ENCODE data around the gene IGFBP4. TPM values are rescaled to one million over a fixed set of nuclear protein-coding genes. Genes with fewer than 3 reads are reported as not detected.
A peak's percentile ranks its signal among the peaks of the same experiment; 100 is the strongest.

The IGFBP4 gene
- total and polyA plus RNA-seq, 2 of the 13 experiments (the other 11 are each of a cell fraction or from before 2014, with no cell fraction given) = 4.1 to 49.0 TPM

DNA sequence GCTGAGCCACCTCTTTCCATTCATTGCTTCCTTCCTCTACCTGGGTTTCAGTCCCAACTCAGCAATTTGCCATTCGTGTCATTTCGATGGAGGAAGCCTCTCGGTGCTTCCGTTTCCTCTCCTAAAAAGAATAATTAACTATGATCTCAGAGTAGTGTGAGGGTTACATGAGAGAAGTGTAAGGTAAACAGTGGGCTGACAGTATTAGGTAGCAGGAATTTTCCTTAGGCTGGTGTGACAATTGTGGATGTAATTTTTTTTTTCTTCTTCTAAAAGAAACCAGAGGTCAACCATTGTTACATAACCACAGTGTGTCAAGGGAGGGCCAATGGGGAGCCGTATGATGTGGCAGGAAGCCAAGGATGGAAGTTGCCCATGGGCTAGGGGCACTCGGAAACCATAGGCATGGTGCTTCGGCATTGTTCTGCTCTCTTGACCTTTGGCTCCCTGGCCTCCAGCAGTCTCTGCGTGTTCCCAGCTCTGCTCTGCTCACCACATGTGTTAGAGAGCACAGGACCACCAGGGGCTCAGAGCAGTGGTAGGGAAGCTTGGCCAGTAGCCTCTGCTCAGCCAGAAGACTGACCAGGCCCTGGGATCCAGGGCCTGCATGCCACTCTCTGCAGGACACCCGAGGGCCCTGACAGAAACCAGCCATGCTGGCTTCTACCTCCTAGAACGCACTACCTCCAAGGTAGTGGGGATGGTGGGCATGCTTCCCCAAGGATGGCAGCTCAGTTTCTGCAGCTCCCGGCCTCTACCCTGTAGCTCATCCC lies 23.5 kb upstream of the IGFBP4 start (continued):
- TF ChIP-seq IKZF4 (CRISPR knock-in tag; IDR thresholded peaks at IDR 0.05; ENCODE audit: borderline replicate concordance, low read depth, not compliant biosample characterization) (peak; percentile 56), ZNF83 (CRISPR knock-in tag; IDR thresholded peaks at IDR 0.05; ENCODE audit: borderline replicate concordance) (0 out of 2 replicates have a peak, but pooled peaks have one; percentile 36), ZNF34 (CRISPR knock-in tag; IDR thresholded peaks at IDR 0.05; ENCODE audit: borderline replicate concordance) (no peak), SMAD1 (CRISPR knock-in tag; IDR thresholded peaks at IDR 0.05; ENCODE audit: borderline replicate concordance, low read depth) (no peak), TP53 (CRISPR knock-in tag; conservative IDR thresholded peaks at IDR 0.05) (no peak), GTF3A (CRISPR knock-in tag; conservative IDR thresholded peaks at IDR 0.05) (no peak), ZNF781 (CRISPR knock-in tag; IDR thresholded peaks at IDR 0.05; ENCODE audit: borderline replicate concordance, not compliant biosample characterization) (no peak), PHF5A (CRISPR knock-in tag; IDR thresholded peaks at IDR 0.05; ENCODE audit: low read depth, unreplicated experiment) (peak; percentile 69), ZNF530 (CRISPR knock-in tag; IDR thresholded peaks at IDR 0.05; ENCODE audit: low read depth) (no peak), ZFX (CRISPR knock-in tag; IDR thresholded peaks at IDR 0.05; ENCODE audit: low read depth) (peak; percentile 91), ZNF780A (CRISPR knock-in tag; IDR thresholded peaks at IDR 0.05) (no peak), NCOA2 (CRISPR knock-in tag; IDR thresholded peaks at IDR 0.05) (peak; percentile 72), ZNF17 (CRISPR knock-in tag; IDR thresholded peaks at IDR 0.05) (no peak), PHF8 (CRISPR knock-in tag; IDR thresholded peaks at IDR 0.05) (peak; percentile 65), ZC3H4 (CRISPR knock-in tag; IDR thresholded peaks at IDR 0.05; ENCODE audit: borderline replicate concordance) (no peak), ZNF879 (CRISPR knock-in tag; IDR thresholded peaks at IDR 0.05) (no peak)
- TF ChIP-seq, protein P1, sequence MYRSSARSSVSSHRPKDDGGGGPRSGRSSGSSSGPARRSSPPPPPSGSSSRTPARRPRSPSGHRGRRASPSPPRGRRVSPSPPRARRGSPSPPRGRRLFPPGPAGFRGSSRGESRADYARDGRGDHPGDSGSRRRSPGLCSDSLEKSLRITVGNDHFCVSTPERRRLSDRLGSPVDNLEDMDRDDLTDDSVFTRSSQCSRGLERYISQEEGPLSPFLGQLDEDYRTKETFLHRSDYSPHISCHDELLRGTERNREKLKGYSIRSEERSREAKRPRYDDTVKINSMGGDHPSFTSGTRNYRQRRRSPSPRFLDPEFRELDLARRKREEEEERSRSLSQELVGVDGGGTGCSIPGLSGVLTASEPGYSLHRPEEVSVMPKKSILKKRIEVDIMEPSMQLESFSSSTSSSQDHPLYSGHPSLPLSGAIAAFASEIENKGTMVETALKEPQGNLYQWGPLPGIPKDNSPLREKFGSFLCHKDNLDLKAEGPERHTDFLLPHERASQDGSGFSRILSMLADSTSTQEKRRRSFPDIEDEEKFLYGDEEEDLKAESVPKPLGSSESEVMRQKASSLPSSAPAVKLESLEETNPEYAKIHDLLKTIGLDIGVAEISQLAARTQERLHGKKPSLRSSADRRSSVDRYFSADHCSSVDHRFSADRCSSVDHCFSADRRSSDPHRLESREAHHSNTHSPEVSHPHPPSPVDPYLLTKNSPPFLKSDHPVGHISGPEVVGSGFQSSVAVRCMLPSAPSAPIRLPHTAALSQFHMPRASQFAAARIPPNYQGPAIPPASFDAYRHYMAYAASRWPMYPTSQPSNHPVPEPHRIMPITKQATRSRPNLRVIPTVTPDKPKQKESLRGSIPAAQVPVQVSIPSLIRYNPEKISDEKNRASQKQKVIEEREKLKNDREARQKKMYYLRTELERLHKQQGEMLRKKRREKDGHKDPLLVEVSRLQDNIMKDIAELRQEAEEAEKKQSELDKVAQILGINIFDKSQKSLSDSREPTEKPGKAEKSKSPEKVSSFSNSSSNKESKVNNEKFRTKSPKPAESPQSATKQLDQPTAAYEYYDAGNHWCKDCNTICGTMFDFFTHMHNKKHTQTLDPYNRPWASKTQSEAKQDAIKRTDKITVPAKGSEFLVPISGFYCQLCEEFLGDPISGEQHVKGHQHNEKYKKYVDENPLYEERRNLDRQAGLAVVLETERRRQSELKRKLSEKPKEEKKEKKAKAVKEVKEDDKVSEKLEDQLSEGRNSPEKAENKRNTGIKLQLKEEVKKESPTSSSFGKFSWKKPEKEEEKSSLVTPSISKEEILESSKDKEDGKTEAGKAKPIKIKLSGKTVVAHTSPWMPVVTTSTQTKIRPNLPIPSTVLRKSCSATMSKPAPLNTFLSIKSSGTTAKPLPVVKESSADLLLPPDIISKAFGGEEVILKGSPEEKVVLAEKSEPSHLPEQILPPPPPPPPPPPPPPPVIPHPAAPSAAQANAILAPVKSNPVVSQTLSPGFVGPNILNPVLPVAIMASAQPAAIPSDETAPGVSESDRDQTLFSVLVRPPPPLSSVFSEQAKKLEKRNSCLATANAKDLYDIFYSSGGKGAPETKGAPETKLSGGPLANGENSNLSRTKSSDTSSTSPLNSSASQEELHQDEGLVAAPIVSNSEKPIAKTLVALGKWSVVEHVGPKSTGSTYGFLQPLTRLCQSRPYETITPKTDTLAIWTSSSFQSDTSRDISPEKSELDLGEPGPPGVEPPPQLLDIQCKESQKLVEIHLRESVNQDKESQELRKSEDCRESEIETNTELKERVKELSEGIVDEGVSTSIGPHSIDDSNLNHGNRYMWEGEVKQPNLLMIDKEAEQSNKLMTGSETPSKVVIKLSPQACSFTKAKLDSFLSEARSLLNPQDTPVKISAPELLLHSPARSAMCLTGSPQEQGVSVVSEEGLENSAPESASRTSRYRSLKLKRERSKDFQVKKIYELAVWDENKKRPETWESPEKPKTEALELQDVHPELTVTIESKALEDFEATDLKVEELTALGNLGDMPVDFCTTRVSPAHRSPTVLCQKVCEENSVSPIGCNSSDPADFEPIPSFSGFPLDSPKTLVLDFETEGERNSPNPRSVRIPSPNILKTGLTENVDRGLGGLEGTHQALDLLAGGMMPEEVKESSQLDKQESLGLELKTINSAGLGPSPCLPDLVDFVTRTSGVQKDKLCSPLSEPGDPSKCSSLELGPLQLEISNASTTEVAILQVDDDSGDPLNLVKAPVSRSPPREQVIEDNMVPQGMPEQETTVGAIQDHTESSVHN (CRISPR knock-in tag; IDR thresholded peaks at IDR 0.05) = peak; percentile 90; the same call in 1 of the 2 replicates
- TF ChIP-seq, protein P2, sequence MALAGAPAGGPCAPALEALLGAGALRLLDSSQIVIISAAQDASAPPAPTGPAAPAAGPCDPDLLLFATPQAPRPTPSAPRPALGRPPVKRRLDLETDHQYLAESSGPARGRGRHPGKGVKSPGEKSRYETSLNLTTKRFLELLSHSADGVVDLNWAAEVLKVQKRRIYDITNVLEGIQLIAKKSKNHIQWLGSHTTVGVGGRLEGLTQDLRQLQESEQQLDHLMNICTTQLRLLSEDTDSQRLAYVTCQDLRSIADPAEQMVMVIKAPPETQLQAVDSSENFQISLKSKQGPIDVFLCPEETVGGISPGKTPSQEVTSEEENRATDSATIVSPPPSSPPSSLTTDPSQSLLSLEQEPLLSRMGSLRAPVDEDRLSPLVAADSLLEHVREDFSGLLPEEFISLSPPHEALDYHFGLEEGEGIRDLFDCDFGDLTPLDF (CRISPR knock-in tag; IDR thresholded peaks at IDR 0.05) = no peak
- TF ChIP-seq, protein P3, sequence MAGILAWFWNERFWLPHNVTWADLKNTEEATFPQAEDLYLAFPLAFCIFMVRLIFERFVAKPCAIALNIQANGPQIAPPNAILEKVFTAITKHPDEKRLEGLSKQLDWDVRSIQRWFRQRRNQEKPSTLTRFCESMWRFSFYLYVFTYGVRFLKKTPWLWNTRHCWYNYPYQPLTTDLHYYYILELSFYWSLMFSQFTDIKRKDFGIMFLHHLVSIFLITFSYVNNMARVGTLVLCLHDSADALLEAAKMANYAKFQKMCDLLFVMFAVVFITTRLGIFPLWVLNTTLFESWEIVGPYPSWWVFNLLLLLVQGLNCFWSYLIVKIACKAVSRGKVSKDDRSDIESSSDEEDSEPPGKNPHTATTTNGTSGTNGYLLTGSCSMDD (CRISPR knock-in tag; IDR thresholded peaks at IDR 0.05) = no peak

All from HepG2 (cell line).